HUDEP-2 (cell line): ENCODE measurements around the gene KLHL29.

Source experiments
- DNase-seq, 76 experiments: peaks; one replicate each; lab custom pipeline; 2025; ENCODE audit not compliant: unreplicated experiment in 76 of 76; lab: John Stamatoyannopoulos, UW

Gene KLHL29

DNA sequence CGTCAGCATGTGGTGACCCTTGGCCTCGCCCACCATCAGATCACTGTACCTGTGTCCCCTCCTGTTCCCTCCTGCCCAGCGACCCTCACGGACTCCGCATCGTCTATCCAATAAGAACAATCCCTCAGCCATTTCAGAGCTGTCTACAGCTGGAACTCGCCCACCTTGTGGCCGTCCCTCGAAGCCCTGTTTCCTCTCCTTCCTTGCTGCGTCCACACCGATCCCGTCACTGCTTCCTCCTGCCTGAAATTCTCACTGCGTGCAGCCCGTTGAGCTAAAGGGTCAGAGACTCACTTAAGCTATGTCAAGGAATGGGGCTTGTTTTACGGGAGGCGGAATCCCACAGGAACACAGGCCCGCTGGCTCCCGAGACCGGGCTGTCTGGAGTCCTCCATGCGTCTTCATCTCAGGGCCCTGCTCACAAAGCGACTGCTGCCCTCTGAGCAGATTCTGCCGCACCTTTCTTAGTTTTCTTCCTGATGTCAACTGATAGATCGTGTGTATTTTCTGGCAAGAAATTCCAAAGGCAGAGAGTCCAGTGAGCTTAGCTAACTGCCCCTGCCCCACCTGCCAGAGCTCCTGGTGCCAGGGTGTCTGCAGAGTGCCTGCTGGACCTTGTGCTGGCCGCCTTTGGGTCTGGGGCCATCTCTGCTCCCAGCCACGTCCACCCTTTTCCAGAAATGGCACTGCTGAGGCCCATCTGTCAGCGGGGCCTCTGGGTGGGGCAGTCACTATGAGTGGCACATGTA is 35.3 kb downstream of the KLHL29 start:
- no peak for DNase-seq

GRCh38 chr2:23420840-23421476 is 36.0 kb downstream of the KLHL29 start:
- DNase-seq, result no peak

GRCh38 chr2:23422089-23423061 is 37.4 kb downstream of the KLHL29 start:
- no peak for DNase-seq

DNA sequence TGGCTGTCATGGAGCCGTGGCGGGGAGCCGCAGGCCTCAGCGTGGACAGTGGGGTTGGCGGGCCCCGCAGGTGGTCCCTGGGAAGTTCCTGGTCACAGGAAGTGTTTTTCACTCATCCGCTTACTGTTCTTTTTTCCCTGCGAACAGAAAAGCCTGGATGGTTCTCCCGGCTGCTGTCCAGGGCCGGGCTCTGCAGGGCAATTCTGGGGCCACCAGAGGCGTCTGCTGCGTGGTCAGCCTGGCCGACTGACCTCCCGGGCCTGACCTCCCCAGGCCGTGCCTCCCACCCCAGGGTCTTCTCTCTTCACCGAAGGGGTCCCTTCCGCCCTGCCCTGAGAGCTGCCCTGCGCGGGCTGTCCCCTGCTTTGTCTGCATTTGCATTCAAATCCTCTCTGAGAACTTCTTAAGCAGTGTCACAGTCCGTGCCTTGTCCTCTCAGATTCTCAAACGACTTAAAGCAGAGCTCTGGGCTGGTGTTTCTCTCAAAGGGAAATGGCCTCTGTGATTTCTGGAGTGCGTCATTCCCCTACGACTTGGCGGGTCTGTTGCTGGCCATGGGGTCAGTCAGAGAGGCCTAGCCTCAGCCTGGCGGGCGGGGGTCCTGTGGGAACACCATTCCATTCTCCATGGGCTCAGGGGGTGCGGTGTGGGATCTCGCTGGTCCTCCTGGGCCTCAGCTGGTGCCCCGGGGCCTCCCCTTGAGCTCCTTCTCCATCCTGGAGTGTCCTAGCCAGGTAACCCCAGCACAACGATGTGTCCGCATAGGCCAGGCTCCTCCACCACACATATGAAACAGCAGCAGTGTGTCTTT is 38.3 kb downstream of the KLHL29 start:
- no peak for DNase-seq

GRCh38 chr2:23423873-23424680 is 39.1 kb downstream of the KLHL29 start:
- no peak for DNase-seq

- DNase-seq, result no peak
Observed at GRCh38 chr2:23425338-23425871, 40.4 kb downstream of the KLHL29 start.

DNA sequence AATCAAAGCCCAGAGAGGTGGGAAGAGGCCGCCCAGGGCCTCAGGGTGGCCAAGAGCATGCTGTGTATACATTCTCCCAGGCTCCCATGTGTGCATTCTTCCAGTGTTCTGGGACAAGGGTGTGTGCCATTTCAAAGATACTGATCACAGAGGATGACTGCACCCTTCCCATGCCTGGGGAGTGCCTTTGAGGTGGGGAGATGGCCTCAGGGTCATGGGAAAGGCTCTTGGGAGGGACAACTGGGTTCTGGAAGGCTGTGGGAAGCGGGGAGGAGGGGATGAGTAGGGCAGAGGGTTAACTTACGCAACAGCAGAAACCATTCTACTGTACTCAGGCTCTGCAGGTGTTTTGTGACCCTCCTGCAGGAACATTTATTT is 40.9 kb downstream of the KLHL29 start:
- no peak for DNase-seq

GRCh38 chr2:23426263-23426905 is 41.4 kb downstream of the KLHL29 start:
- DNase-seq, result no peak

- DNase-seq, result no peak
Observed at GRCh38 chr2:23427350-23427749, 42.4 kb downstream of the KLHL29 start.

- no peak for DNase-seq
Observed at GRCh38 chr2:23427976-23428375, 43.0 kb downstream of the KLHL29 start.

- DNase-seq, result no peak
Observed at GRCh38 chr2:23429036-23429435, 44.1 kb downstream of the KLHL29 start.

DNA sequence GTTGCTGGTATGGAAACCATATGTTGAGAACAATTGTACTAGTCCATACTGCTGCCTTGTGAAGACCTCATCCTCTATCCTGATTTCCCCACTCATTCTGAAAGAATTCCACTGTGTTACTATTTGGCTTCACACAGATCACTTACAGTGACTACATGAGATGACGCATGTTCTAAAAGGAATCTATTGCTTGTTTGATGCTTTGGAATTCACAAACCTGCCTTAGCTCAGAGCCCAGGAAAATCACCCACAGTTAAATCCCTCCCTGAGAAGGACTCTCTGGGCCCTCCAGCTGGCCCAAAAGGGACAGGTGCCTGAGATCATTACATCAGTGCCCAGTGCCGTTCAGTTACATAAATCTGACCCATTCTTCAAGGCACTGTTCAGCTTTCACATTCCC is 45.3 kb downstream of the KLHL29 start:
- DNase-seq, result no peak

- DNase-seq, result no peak
Observed at GRCh38 chr2:23432531-23432930, 47.6 kb downstream of the KLHL29 start.

DNA sequence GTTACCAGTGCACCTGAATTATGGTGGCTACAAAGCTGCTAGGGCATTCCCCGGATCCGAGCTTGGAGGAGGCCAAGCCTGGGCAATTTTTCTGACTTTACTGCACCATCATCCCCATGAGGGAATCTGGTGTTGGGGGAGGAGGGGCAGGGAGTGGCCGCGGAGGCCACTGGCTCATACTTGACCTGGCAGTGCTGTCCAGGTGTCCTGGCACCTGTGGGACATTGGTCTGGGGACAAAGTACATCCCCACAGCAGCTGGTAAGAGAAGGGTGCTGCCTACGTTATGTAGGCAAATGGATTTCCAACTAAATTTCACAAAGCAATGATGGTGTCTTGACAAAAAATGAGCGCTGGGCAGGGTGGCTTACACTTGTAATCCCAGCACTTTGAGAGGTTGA is 48.3 kb downstream of the KLHL29 start:
- DNase-seq, result no peak

DNA sequence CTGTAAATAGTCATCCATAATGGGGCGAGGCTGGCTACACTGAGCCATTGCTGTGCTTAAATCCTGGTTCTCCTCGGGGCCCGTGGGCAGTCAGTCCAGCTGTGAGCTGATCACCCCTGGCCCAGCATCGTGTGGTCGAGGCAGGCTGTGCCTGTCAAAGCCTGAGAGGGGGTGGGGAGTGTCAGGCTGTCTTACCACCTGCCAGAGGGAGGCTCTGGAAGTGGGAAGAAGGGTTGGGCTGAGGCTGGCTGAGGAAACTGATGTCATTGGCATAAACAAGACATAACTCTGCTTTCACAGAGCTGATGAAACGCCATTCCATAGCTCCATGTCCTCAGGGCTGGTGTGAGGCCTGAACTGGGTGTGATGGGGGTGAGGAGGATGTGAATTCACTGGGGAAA is 49.7 kb downstream of the KLHL29 start:
- no peak for DNase-seq

DNA sequence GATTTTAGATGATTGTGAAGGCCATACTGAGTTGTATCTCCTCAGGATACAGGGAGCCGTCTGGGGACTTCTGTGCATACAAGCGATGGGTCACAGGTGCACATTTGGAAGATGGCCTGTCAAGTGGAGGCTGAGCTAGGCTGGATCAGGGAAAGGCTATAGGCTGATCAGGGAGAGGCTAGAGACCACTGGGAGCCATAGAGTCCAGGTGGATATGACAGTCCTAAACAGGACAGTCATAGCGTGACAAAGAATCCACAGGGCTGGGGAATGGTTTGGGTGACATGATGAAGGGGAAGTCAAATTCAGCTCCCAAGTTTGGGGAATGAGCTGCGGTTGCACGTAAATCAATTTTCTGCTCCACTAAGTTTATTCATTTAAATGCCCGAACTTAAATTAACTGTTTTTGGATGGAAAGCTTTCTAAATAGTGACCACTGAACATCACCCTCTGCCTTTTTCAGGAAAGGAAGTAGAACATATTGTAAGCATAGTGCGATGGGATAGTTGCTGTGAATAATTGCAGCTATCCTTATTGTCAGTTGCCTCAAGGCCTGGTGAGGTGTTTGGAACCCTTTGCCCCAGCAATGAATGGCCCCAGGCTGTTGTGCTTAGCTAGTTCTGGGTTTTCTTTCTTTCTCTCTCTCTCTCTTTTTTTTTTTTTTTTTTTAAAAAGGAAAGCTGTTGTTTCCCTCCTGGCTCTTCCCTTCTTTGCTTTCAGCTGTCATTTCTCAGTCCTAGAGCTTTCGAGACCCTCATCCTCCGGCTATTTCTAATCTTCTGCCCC is 50.5 kb downstream of the KLHL29 start:
- DNase-seq, result no peak

GRCh38 chr2:23436346-23437098 is 51.5 kb downstream of the KLHL29 start:
- no peak for DNase-seq

DNA sequence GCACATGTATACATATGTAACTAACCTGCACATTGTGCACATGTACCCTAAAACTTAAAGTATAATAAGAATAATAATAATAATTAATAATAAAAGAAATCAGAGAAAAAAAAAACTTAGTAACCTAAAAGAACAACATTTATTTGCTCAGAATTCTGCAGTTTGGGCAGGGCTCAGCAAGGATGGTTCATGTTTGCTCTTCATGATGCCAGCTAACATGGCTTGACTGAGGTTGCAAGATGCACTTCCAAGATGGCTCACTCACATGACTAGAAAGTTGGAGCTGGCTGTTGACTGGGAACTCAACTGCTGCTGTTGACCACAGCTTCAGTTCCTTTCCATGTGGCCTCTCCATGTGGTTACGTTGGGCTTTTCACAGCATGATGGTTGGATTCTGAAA is 56.4 kb downstream of the KLHL29 start:
- DNase-seq, result no peak
